ENCODE data around the gene SLC38A5. TPM values are rescaled to one million over a fixed set of nuclear protein-coding genes. Genes with fewer than 3 reads are reported as not detected.

The SLC38A5 gene
- total and polyA plus RNA-seq, 2 experiments from 2014 or later = 20.7 to 47.7 TPM

- Mint-ChIP-seq H3K4me3 (no peak overlapping the region), H3K27ac (no peak overlapping the region), H3K27me3 (ENCODE audit: insufficient read depth, low read depth, poor library complexity) (peaks cover 3% of the 10 kb centered on the region), H3K9me3 (no peaks in the 10 kb centered on the region), H3K36me3 (ENCODE audit: low read depth) (peaks cover 32% of the 10 kb centered on the region), H3K4me1 (peaks cover 10% of the 10 kb centered on the region; the same call in 2 of the 3 replicates)
- Histone ChIP-seq H3K4me2 (no peak overlapping the region), H3K9me2 (ENCODE audit: insufficient read depth) (no peaks in the 10 kb centered on the region), H3K4me1 (ENCODE audit: insufficient read depth) (no peaks in the 10 kb centered on the region), H3K36me3 (ENCODE audit: insufficient read depth) (peaks cover 4% of the 10 kb centered on the region; the same call in 1 of the 2 replicates), H3K27me3 (ENCODE audit: insufficient read depth) (no peaks in the 10 kb centered on the region), H3F3A (replicated peaks; ENCODE audit: low read depth) (no peaks in the 10 kb centered on the region), H4K20me1 (replicated peaks; ENCODE audit: insufficient read depth) (no peaks in the 10 kb centered on the region), H2AFZ (no peak overlapping the region), H3K4me3 (no peak overlapping the region), H3K27ac (ENCODE audit: low read depth) (no peak overlapping the region), H3K79me2 (replicated peaks; ENCODE audit: insufficient read depth) (peaks cover 16% of the 10 kb centered on the region)
- DNase-seq (ENCODE audit: low spot score) = no peak
- ATAC-seq = no peak
- TF ChIP-seq CTCF (conservative IDR thresholded peaks at IDR 0.05; ENCODE audit: low read depth in 2 of 2) = no peak
- no peak for TF ChIP-seq EZH2phosphoT487 (IDR thresholded peaks at IDR 0.05; ENCODE audit: unreplicated experiment)
- no peak for TF ChIP-seq ZNF462 (CRISPR knock-in tag; IDR thresholded peaks at IDR 0.05)
- no peak for TF ChIP-seq POLR2AphosphoS5 (IDR thresholded peaks at IDR 0.05; ENCODE audit: low read depth)
- TF ChIP-seq JUNB (IDR thresholded peaks at IDR 0.05; ENCODE audit: unreplicated experiment) = no peak
- no peak for TF ChIP-seq STAT1 (IDR thresholded peaks at IDR 0.05; ENCODE audit: unreplicated experiment)
- TF ChIP-seq ZNF114 (CRISPR knock-in tag; IDR thresholded peaks at IDR 0.05) = no peak
- no peak for TF ChIP-seq REST (IDR thresholded peaks at IDR 0.05; ENCODE audit: unreplicated experiment)
- TF ChIP-seq CREB1 (CRISPR knock-in tag; IDR thresholded peaks at IDR 0.05; ENCODE audit: low read depth) = no peak
- no peak for TF ChIP-seq NANOG (IDR thresholded peaks at IDR 0.05; ENCODE audit: borderline replicate concordance)
- no peak for TF ChIP-seq EZH2 (IDR thresholded peaks at IDR 0.05; ENCODE audit: low read depth, unreplicated experiment)
- no peak for TF ChIP-seq ZNF331 (CRISPR knock-in tag; IDR thresholded peaks at IDR 0.05; ENCODE audit: low read depth)
These were observed 10.5 kb upstream of the SLC38A5 start for GRCh38 chrX:48480583-48480982.
